Measurements from ENCODE around the gene TNC.

The TNC gene

DNA sequence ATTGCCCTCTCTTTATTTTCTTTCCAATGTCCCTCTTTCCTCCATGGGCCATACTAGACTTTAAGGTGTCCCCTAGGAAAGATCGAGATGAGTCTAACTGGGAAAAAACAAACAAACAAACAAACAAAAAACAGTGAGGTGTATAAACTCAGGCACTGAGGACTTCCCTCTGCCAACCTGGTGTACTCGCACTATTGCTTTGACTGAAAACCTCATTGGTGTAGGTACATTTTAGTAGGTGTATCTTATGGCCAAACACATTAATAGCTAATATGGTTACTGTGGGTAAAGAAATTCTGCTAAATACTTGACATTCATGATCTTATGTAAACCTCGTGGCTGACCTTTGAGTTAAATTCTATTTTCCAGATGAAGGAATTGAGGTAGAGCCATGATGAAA, 74.3 kb downstream of the TNC start:
- DNase-seq (ENCODE audit: low read depth), result no peak

DNA sequence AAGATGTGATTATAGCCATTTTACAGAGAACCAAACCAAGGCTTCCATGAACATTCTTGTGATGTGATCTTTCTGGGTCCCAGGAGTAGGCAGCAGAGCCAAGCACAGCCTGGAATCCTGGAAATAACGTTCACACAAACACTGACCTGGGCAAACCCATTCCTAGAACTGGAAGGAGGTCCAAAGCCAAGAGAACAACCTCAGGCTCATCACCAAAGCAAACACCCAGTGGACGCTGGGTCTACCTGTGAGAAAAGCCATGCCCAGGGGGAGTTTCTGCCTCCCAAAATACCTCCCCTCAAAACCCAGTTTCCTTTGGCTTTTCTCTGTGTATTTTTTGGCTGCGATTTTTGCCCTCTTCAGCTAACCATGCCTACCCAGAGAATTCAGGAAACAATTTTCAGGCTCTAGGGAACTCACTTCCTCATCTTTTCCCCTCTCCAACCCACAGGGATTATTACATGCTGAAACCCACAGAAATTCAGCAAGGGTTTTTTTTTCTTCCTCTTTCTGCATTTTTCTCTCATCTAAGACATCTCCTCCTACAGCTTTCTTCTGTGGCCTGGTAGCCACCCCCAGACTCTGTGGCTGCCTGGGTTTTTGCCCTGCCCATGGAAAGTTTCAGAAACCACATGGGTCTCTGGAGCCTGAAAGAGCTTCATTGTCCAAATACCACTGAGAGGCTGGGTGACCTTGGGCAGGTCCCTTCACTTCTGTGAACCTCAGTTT, 75.0 kb downstream of the TNC start:
- DNase-seq (ENCODE audit: low read depth), result no peak

- DNase-seq (ENCODE audit: low read depth), result no peak
These were observed 78.3 kb downstream of the TNC start for GRCh38 chr9:115039516-115040120.

- DNase-seq (ENCODE audit: low read depth), result no peak
These were observed 79.8 kb downstream of the TNC start for GRCh38 chr9:115038178-115038577.

DNA sequence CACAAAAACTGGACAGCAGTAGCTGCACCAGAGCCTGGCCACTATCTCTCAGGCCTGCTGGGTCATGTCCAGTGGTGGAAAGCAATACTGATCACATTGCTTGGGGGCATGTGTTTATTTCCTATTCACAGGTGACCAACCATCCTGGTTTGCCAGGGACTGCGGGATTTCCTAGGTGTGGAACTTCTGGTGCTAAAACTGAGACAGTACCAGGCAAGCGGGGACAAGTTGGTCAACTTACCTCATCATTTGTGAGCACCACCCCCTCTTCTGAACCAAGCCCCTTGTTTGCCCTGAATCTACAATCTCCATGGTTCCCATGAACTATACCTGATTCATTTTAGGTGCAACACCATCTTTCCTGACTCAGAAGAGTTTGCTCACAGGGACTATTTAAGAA, 81.3 kb downstream of the TNC start:
- no peak for DNase-seq (ENCODE audit: low read depth)

DNA sequence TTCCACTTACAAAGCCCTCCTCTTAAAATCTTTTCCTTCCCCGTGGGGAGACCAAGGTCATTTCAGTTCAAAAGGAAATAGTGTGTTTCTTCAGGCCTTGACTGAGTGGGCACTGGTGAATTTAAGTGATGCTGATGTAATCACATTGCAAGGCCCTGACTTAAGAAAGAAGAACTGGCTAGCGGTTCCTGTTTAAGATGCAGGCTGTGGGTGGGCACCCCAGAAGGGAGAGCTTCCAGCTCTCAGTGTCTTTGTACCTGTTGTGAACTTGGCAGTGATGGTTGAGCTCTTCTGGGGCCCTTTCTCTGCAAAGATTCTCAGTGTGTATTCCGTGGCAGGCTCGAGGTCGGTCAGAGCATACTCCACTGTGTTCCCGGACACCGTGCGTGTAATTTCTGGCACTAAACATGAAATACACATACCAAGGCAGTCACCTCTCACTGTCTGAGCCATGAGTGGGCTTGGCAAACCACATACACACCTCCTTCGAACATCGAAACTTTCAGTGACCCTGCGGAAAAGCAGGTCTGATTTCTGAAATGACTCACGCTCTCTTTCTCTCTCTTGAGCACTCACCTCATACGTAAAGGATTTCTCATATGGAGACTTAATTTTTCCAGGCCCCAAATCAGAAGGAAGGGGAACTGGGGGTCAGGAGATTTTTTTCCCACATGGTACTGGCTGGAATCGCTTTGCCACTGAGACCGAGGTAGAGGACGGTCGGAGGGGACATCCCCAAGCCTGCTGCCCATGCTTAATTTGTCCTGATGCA, 81.9 kb downstream of the TNC start:
- DNase-seq (ENCODE audit: low read depth), result peak; percentile 33

DNA sequence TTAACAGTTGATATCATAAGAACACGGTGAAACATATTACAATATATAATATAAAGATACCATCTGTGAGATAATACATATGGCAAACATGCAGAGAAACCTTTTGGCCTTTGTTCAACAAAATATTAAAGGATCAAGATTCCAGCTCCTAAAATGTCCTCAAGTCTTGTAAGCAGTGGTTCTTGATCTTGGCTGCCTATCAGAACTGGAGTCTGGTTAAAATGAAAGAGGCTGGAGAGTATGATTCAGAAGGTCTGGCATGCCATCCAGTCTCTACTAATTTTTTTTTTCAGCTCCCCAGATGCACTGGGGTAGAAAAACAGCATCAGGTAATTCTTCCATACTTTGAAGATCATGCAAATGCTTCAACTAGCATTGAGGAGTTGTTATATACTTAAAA, 83.2 kb downstream of the TNC start:
- DNase-seq (ENCODE audit: low read depth), result no peak

GRCh38 chr9:115033800-115034199, 84.2 kb downstream of the TNC start:
- DNase-seq (ENCODE audit: low read depth), result no peak

DNA sequence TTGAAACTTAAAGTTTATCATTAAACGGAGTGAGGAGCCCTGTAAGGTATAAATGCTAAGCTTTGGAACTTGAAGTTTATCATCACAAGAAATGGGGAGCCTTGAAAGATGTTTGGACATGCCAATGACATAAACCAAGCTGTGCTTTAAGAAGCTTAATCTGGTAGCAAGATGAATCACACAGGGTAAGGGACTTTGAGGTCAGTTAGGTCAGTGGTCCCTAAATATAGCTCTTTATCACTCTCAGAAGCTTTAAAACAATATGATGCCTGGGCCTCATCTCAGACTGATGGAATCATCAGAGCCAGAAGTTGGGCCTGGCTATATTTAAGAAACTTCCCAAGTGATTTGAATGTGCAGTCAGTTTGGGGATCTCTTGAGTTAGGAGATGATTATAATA, 85.7 kb downstream of the TNC start:
- no peak for DNase-seq (ENCODE audit: low read depth)

DNA sequence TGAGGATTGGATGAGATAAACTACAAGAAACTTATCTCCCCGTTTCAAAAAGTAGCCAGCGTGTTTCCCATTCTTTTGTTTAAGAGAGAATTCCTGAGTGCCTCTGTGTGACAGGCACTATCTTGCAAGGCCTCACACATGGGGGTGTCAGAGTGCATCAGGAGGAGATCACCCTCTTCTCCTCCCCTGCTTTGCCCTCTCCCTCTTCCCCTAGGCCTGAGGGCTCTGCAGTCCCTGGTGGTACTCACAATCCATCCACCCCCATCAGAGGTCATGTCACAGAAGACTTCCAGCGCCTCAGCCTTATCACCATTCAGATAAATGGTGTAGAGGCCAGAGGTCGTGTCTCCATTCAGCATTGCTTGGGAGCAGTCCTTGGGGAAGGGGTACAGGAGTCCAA, 88.0 kb downstream of the TNC start:
- no peak for DNase-seq (ENCODE audit: low read depth)

DNA sequence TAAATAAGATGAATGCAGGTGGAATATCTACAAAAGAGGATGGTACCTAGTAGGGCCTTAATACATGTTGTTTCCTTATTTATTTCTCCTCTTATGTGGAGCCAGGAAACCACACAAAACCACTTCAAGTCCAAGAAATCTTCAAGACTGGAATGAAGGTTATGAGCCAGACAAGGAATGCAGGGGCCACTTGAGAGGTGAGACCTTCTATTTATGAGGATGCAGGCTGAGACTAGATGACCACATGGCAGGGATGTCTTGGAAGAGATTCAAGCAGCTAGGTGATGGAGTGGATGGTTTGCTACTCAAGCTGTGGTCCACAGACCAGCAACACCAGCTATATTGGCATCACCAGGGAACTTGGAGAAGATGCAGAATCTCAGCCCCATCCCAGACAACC, 92.2 kb downstream of the TNC start:
- DNase-seq (ENCODE audit: low read depth), result no peak

GRCh38 chr9:115024925-115025535, 92.9 kb downstream of the TNC start:
- DNase-seq (ENCODE audit: low read depth), result no peak

DNA sequence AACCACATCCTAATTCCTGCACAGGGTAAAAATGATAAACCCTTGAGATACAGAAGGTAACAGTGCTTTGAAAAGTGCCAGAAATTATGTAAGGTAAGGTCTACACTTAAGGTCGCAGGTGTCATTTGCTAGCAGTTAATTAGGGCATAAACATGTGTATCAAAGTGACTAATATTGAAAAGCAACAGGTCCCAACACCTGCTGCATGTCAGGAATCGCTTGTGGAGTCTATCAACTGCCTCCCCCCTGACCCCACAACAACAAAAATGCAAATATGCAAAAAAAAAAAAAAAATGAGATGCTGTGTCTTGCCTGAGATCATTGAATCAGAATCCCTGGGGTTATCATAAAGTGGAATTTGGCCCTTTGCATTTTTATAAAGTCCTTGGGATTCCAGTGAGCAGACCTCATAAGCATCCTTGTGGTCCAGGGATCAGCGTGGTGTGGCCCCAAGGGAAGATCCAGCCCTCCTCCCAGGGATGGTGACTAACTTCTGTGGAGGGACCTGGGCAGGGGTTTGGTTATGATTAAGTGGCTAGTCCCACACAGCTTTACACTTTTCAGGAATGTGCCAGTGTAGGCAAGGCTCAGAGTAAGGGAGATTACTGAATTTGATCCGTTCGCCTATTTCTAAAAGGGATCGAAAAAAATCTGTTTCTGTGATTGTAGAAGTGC, 95.1 kb downstream of the TNC start:
- no peak for DNase-seq (ENCODE audit: low read depth)

DNA sequence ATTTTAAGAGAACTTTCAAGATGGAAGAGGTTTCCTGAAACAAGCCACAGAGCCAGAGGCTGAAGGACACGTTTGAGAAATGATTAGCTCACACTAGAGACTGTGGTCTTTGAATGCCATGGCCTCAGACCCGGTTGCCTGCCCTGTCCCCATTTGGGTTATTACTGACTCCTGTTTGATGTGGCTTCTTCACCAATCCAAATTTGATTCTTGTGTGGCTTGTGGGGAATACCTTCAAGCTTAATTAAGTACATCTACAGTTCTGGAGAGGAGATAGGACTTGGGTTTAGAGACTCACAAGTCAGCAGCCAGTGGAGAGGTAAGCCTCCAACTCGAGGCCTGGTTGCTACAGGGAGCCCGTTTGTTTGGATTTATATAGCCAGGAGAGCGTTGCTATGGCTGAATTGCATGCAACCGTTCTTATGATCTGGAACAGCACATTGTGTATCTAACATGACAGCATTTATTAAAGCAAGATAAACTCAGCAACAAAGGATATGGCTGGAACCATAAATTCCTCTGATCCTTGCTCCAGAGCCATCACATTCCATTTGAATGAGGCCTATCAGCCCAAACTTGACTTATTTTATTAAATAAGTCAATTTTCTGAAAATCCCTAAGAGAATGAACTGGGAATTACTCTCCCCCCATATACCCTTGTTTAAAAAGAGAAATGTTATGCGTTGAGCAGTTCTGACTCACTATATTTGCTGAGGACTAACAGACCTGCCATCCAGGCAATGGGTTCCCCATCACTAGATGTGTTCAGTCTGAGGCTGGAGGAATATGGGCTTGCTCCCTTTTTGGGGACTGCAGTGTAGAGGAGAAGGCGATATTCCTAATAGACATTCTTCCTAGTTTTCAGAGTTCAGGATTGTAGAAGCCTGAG, 99.2 kb downstream of the TNC start:
- no peak for DNase-seq (ENCODE audit: low read depth)

DNA sequence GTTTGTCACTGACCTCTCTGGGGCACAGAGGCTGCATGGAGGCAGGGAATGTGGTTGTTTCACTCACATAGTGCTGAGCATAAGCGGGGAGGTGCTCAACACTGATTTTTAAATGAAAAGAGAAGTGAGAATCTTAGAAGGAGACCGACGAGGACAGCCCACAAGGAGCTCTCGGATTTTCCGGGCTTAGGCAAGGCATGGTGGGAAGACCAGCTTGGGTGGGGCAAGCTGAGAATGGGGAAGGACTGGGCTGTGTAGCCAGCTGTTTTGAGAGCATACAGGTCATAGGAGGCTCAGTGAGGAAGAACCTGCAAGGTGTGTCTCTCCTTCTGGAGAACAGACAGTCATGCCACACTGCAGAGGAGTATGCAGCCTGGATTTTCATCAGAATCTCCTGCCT, 101.6 kb downstream of the TNC start:
- no peak for DNase-seq (ENCODE audit: low read depth)

GRCh38 chr9:115015018-115015635, 102.8 kb downstream of the TNC start:
- no peak for DNase-seq (ENCODE audit: low read depth)

DNA sequence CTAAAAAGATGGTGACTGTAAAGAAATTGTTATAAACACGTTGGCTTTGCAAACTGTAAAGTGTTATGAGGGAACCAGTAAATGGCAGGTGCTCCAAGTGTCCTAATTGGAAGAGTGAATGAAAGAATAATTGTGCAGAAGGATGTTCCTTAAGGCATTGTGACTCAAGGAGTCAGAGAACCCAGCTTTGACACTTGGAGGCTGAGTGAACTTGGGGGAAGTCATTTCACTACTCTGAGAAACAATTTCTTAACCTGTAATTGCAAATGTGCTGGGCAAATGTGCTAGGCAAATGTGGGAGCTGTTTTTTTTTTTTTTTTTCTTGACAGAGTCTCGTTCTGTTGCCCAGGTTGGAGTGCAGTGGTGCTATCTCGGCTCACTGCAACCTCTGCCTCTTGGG, 103.5 kb downstream of the TNC start:
- DNase-seq (ENCODE audit: low read depth), result no peak

GRCh38 chr9:115013998-115014397, 104.0 kb downstream of the TNC start:
- peak; percentile 74 for DNase-seq (ENCODE audit: low read depth)

DNA sequence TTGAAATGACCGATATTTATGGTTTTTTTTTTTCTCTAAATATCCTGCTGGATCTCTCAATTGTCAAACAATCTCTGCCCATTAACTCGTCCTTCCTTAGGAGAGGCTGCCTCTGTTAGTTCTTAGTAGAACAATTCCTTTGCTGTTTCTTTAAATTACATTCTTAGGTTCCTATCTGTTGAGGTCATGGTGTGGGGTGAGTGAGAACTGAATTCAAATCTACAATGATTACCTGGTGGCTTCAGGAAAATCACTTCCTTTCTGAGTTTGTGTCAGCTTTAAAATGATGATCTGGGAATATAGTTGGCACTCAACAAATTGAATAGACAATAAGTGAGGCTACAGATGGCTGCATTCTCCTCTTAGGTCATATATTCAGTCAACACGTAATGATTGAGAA, 105.5 kb downstream of the TNC start:
- DNase-seq (ENCODE audit: low read depth), result no peak

DNA sequence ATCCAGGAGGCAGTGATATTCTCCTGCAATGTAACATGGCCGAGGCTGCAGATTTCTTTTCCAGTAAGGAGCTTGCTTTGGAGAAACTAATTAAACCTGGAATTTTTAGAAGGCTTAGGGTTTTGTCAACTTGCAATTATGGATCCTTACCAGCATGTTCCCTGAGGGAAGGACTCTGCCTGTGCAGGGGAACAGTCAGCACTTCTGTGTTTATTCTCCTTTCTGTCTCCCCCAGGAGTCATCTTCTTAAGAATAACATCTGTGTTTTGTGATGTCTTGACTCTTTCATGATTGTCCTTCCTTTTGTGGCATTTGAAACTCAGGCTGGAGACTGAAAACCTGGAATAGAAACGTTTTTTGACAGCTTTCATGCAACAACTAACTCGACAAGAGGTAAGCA, 107.1 kb downstream of the TNC start:
- DNase-seq (ENCODE audit: low read depth), result no peak
